Mucosa of descending colon (tissue), 3 donors: ENCODE data around the gene PTBP3. TPM values are rescaled to one million over a fixed set of nuclear protein-coding genes. Genes with fewer than 3 reads are reported as not detected.

ENCODE experiments used
- ATAC-seq: fragments of 200-7000 bp; cut with Tn5 transposase; one replicate; pipeline ENCODE4 v1.9.1; 2020; ENCODE audit warnings: mild to moderate bottlenecking, moderate library complexity
- DNase-seq, 3 donors: peaks; one replicate each; pipeline ENCODE4 v3.0.0-alpha.2; 2020
- H3K36me3 ChIP-seq: fragments of 200-600 bp; one replicate; pipeline ENCODE4 v1.8.0; 2021; ENCODE audit warnings: low read depth, mild to moderate bottlenecking
- H3K4me1 ChIP-seq: fragments of 200-600 bp; one replicate; pipeline ENCODE4 v1.8.0; 2021; ENCODE audit warnings: low read depth, mild to moderate bottlenecking
- H3K4me3 ChIP-seq: fragments of 200-600 bp; one replicate; pipeline ENCODE4 v1.8.0; 2021; ENCODE audit warnings: mild to moderate bottlenecking
- H3K9me3 ChIP-seq: fragments of 200-600 bp; one replicate; pipeline ENCODE4 v1.8.0; 2021; ENCODE audit warnings: mild to moderate bottlenecking
- CTCF ChIP-seq: fragments of 200-600 bp; IDR thresholded peaks from one replicate; pipeline ENCODE4 v1.8.0; 2022; ENCODE audit warnings: antibody characterized with exemption, mild to moderate bottlenecking
- intact Hi-C, 2 donors: fragments of 100-400 bp; cut with DNase I in 1 of 2; cut with micrococcal nuclease in 1 of 2; formaldehyde crosslinking; loops; one replicate each; pipeline versions ENCODE4 v1.11.0 to v1.11.1; 2022; cut with DNase I, micrococcal nuclease
- total RNA-seq, 3 donors: library from RNA; stranded (reverse); fragmentation: NEBNext Ultra II Directional in 2 of 3; extraction: Animal tissue kit (Norgen Biotek cat#: 25700) in 2 of 3; gene quantifications; one replicate each; pipeline versions ENCODE4 v1.2.1 to v1.2.4, GENCODE V29; 2021 to 2023
- donor health status: DM: no; HTN: no; CAD: no; lungs with moderate emphysema.
- donor health status: DM: no; HTN: no; CAD: no.
- donor health status: DM: no; HTN: yes; CAD: no.

The PTBP3 gene
- total RNA-seq, 3 donors from 2014 or later: 69.3 to 132 (median 125) TPM

GRCh38 chr9:112174965-112175795 lies 158.2 kb downstream of the PTBP3 start, which contains the start of gene SUSD1:
Gene SUSD1, minus strand, starts transcription at chr9:112175297. Its CDS starts 62 bp downstream, at chr9:112175235.
- DNase-seq (peak; percentile 67 to 74 (median 74)), ATAC-seq (peak; percentile 60)
- Histone ChIP-seq H3K9me3 (no peaks in the 10 kb centered on the region), H3K4me1 (peaks cover 32% of the 10 kb centered on the region), H3K4me3 (peak within 1 kb of the TSS; percentile 44), H3K36me3 (no peaks in the 10 kb centered on the region)
- no peak for TF ChIP-seq CTCF
- intact Hi-C loops: no loop called here

DNA sequence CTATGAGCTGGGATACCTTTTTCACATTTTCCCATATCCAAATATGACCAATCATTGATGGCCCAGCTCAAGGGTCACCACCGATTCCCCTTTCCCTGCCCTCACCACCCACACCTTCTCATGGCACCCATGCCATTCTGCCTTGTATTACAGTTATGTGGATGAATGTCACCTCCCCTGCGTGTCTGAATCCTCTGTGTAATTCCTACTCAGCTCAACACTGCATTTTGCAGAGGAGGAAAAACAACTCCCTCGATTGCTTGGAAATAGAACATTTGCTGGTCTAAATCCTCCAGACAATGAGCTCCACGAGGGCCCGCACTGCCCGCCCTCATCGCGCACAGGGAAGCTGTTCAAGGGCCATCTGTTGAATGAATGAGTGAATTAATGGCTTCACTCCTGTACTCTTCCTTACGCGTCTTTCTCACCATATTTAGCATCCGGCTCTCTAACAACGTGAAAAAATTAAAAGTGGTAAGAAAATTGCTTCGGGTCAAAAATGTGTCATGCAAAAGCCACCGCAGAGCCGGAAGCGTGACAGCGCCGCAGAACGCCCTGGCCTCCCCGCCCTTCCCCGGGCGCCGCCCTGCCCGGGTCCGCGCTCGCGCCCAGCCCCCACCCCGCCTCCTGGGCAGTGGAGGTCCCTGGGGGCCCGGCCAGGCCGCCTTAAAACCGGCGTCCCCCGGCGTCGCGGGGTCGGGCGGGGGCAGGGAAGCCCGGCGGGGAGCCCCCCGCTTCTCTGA lies 159.0 kb downstream of the PTBP3 start:
- Histone ChIP-seq H3K9me3 (no peaks in the 10 kb centered on the region), H3K36me3 (no peaks in the 10 kb centered on the region), H3K4me3 (peak overlapping the region; percentile 44), H3K4me1 (peaks cover 32% of the 10 kb centered on the region)
- no peak for TF ChIP-seq CTCF
- DNase-seq: peak; percentile 89 to 92 (median 89)
- intact Hi-C loops: no loop called here
- ATAC-seq: peak; percentile 83

DNA sequence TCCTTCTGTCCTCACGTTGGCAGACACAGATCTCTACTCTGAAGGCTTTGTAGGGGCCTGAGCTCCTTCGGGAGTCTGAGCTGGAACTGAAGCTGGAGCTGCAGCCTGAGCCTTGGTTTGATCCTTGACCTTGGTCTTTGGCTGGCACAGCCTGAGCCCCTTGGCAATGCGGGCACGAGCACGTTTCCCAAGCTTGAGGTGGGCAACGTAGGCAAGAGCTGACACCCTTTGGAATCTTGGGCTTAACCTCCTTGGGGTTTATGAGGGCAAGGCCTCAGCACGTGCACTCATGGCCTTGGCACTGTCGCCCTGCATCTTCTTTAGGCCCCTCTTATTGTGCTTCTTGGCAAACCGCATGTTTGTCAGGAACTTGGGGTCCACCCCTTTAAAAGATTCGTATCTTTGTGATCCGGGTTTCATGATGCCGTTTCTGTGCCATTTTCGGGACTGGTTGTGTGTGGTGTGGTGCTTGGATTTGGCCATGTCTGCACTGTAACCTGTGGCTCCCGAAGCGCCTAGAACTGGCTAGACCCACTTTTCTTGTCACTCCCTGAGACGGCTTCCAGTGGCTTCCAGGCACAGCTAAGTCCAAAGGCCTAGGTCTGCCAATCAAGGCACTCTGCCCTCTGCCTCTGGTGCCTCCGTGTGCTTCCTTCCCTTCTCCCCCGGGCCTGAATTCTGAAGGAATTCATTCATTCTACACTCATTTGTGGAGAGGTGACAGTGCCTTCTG lies 159.8 kb downstream of the PTBP3 start:
- DNase-seq (peak; percentile 56 to 73 (median 56)), ATAC-seq (peak; percentile 23)
- TF ChIP-seq CTCF: no peak
- no peak overlapping the region for H3K4me3 ChIP-seq
- H3K9me3 ChIP-seq: no peaks in the 10 kb centered on the region
- H3K36me3 ChIP-seq: no peaks in the 10 kb centered on the region
- H3K4me1 ChIP-seq: peaks cover 32% of the 10 kb centered on the region
- intact Hi-C loops: no loop called here

GRCh38 chr9:112170968-112171367 lies 162.5 kb downstream of the PTBP3 start:
- H3K4me3 ChIP-seq: no peak overlapping the region
- no peak for DNase-seq
- intact Hi-C loops: no loop called here
- ATAC-seq: no peak
- H3K9me3 ChIP-seq: no peaks in the 10 kb centered on the region
- no peaks in the 10 kb centered on the region for H3K36me3 ChIP-seq
- peaks cover 27% of the 10 kb centered on the region for H3K4me1 ChIP-seq
- TF ChIP-seq CTCF: no peak

DNA sequence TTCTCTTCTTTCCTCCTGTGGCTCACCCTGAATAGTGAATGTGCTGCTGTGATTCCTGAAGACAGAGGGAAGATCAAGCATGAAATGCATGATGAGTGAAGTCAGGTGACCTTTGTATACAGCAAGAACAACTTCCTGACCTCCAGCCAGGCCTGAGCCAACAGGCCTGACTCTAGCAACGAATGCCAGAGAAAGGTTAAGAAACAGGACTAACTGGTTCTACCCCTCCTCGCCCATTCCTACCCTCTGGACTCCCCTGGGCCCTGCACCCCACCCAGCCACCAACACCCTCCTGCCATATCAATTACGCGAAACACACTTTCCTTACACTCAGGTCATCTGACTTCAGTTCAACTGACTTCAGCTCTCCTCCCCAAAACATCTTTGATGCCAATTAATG lies 163.2 kb downstream of the PTBP3 start:
- ATAC-seq (peak; percentile 69), DNase-seq (peak; percentile 79 to 84 (median 83))
- no peak for TF ChIP-seq CTCF
- Histone ChIP-seq H3K36me3 (no peaks in the 10 kb centered on the region), H3K4me1 (peaks cover 27% of the 10 kb centered on the region), H3K9me3 (no peaks in the 10 kb centered on the region), H3K4me3 (no peak overlapping the region)
- intact Hi-C loops: no loop called here
